Measurements from ENCODE around the gene MAGEA3. TPM values are rescaled to one million over a fixed set of nuclear protein-coding genes. Genes with fewer than 3 reads are reported as not detected.

The MAGEA3 gene
- total and polyA plus RNA-seq, 9 of the 15 experiments (the other 6 are each of a cell fraction or from before 2014, with no cell fraction given) = 8.1 to 197 (median 144) TPM

Other genes with a start within 250 kb of the MAGEA3 start
Only the 7 nearest of the 12 such genes appear.
- gene GABRQ, start 60.9 kb upstream of the MAGEA3 start, total RNA-seq (2014; rRNA removed) = 1.0 and 1.3 TPM in 2 replicates
- 1.4 and 2.1 TPM in 2 replicates for gene GABRQ, start 60.9 kb upstream of the MAGEA3 start, total RNA-seq (2014; rRNA removed; fragmentation: Illumina TruSeq; extraction: Trizol)
- gene GABRQ, start 60.9 kb upstream of the MAGEA3 start, total RNA-seq (2015; rRNA removed; fragmentation: Illumina TruSeq; extraction: Trizol) = 1.8 and 1.9 TPM in 2 replicates
- gene GABRQ, start 60.9 kb upstream of the MAGEA3 start, total RNA-seq (2021) = 1.8 and 2.3 TPM in 2 replicates
- 1.5 and 3.2 TPM in 2 replicates for gene GABRQ, start 60.9 kb upstream of the MAGEA3 start, polyA plus RNA-seq (2011; rRNA removed)
- gene GABRQ, start 60.9 kb upstream of the MAGEA3 start, polyA plus RNA-seq (2014; fragmentation: Illumina TruSeq; extraction: Trizol) = 1.9 and 2.4 TPM in 2 replicates
- under 1 TPM; 0.25 to 0.38 TPM for gene GABRQ, start 60.9 kb upstream of the MAGEA3 start, polyA plus RNA-seq (2014; fragmentation: Nextera tagmentation; extraction: Ambion mirVana)
- 1.4 and 1.8 TPM in 2 replicates for gene GABRQ, start 60.9 kb upstream of the MAGEA3 start, polyA plus RNA-seq (2014; rRNA removed)
- not detected in 2 replicates for gene CSAG2, start 10.5 kb downstream of the MAGEA3 start, total RNA-seq (2014; rRNA removed)
- not detected in 2 replicates for gene CSAG2, start 10.5 kb downstream of the MAGEA3 start, total RNA-seq (2014; rRNA removed; fragmentation: Illumina TruSeq; extraction: Trizol)
- gene CSAG2, start 10.5 kb downstream of the MAGEA3 start, total RNA-seq (2015; rRNA removed; fragmentation: Illumina TruSeq; extraction: Trizol) = 0.29 TPM in 1 of 2 replicates, not detected in the other
- gene CSAG2, start 10.5 kb downstream of the MAGEA3 start, total RNA-seq (2021) = not detected in 2 replicates
- gene CSAG2, start 10.5 kb downstream of the MAGEA3 start, polyA plus RNA-seq (2011; rRNA removed) = 0.25 and 0.88 TPM in 2 replicates
- gene CSAG2, start 10.5 kb downstream of the MAGEA3 start, polyA plus RNA-seq (2014; fragmentation: Illumina TruSeq; extraction: Trizol) = 0.18 TPM in 1 of 2 replicates, not detected in the other
- gene CSAG2, start 10.5 kb downstream of the MAGEA3 start, polyA plus RNA-seq (2014; fragmentation: Nextera tagmentation; extraction: Ambion mirVana) = under 1 TPM in 1 of 2 experiments, not detected in 1; 0.38 TPM
- 0.12 TPM in 1 of 2 replicates, not detected in the other for gene CSAG2, start 10.5 kb downstream of the MAGEA3 start, polyA plus RNA-seq (2014; rRNA removed)
- gene MAGEA2B, start 15.8 kb downstream of the MAGEA3 start, total RNA-seq (2014; rRNA removed) = 6.5 and 12.6 TPM in 2 replicates
- 3.9 and 6.9 TPM in 2 replicates for gene MAGEA2B, start 15.8 kb downstream of the MAGEA3 start, total RNA-seq (2014; rRNA removed; fragmentation: Illumina TruSeq; extraction: Trizol)
- gene MAGEA2B, start 15.8 kb downstream of the MAGEA3 start, total RNA-seq (2015; rRNA removed; fragmentation: Illumina TruSeq; extraction: Trizol) = 10.0 and 11.9 TPM in 2 replicates
- gene MAGEA2B, start 15.8 kb downstream of the MAGEA3 start, total RNA-seq (2021) = 40.7 and 53.3 TPM in 2 replicates
- 18.3 and 34.3 TPM in 2 replicates for gene MAGEA2B, start 15.8 kb downstream of the MAGEA3 start, polyA plus RNA-seq (2011; rRNA removed)
- 15.2 and 29.4 TPM in 2 replicates for gene MAGEA2B, start 15.8 kb downstream of the MAGEA3 start, polyA plus RNA-seq (2014; fragmentation: Illumina TruSeq; extraction: Trizol)
- gene MAGEA2B, start 15.8 kb downstream of the MAGEA3 start, polyA plus RNA-seq (2014; fragmentation: Nextera tagmentation; extraction: Ambion mirVana) = 1 to 10 TPM; 1.9 to 9.6 TPM
- 13.5 and 21.6 TPM in 2 replicates for gene MAGEA2B, start 15.8 kb downstream of the MAGEA3 start, polyA plus RNA-seq (2014; rRNA removed)
- 43.1 and 64.4 TPM in 2 replicates for gene CSAG1, start 34.9 kb downstream of the MAGEA3 start, total RNA-seq (2014; rRNA removed)
- gene CSAG1, start 34.9 kb downstream of the MAGEA3 start, total RNA-seq (2014; rRNA removed; fragmentation: Illumina TruSeq; extraction: Trizol) = 57.6 and 62.1 TPM in 2 replicates
- gene CSAG1, start 34.9 kb downstream of the MAGEA3 start, total RNA-seq (2015; rRNA removed; fragmentation: Illumina TruSeq; extraction: Trizol) = 79.3 and 85.1 TPM in 2 replicates
- 56.2 and 58.3 TPM in 2 replicates for gene CSAG1, start 34.9 kb downstream of the MAGEA3 start, total RNA-seq (2021)
- 57.9 and 59.2 TPM in 2 replicates for gene CSAG1, start 34.9 kb downstream of the MAGEA3 start, polyA plus RNA-seq (2011; rRNA removed)
- 89.8 and 117 TPM in 2 replicates for gene CSAG1, start 34.9 kb downstream of the MAGEA3 start, polyA plus RNA-seq (2014; fragmentation: Illumina TruSeq; extraction: Trizol)
- gene CSAG1, start 34.9 kb downstream of the MAGEA3 start, polyA plus RNA-seq (2014; fragmentation: Nextera tagmentation; extraction: Ambion mirVana) = 100 to 1,000 TPM; 158 to 170 TPM
- gene CSAG1, start 34.9 kb downstream of the MAGEA3 start, polyA plus RNA-seq (2014; rRNA removed) = 51.0 and 72.4 TPM in 2 replicates
- gene MAGEA12, start 35.0 kb downstream of the MAGEA3 start, total RNA-seq (2014; rRNA removed) = 93.3 and 103 TPM in 2 replicates
- 64.0 and 71.3 TPM in 2 replicates for gene MAGEA12, start 35.0 kb downstream of the MAGEA3 start, total RNA-seq (2014; rRNA removed; fragmentation: Illumina TruSeq; extraction: Trizol)
- 77.4 and 78.2 TPM in 2 replicates for gene MAGEA12, start 35.0 kb downstream of the MAGEA3 start, total RNA-seq (2015; rRNA removed; fragmentation: Illumina TruSeq; extraction: Trizol)
- gene MAGEA12, start 35.0 kb downstream of the MAGEA3 start, total RNA-seq (2021) = 76.2 and 80.4 TPM in 2 replicates
- 87.8 and 93.3 TPM in 2 replicates for gene MAGEA12, start 35.0 kb downstream of the MAGEA3 start, polyA plus RNA-seq (2011; rRNA removed)
- 91.2 and 91.4 TPM in 2 replicates for gene MAGEA12, start 35.0 kb downstream of the MAGEA3 start, polyA plus RNA-seq (2014; fragmentation: Illumina TruSeq; extraction: Trizol)
- gene MAGEA12, start 35.0 kb downstream of the MAGEA3 start, polyA plus RNA-seq (2014; fragmentation: Nextera tagmentation; extraction: Ambion mirVana) = 10 to 100 TPM; 53.4 to 74.0 TPM
- gene MAGEA12, start 35.0 kb downstream of the MAGEA3 start, polyA plus RNA-seq (2014; rRNA removed) = 95.5 and 101 TPM in 2 replicates
- gene MAGEA2, start 55.0 kb downstream of the MAGEA3 start, total RNA-seq (2014; rRNA removed) = 39.7 and 43.0 TPM in 2 replicates
- gene MAGEA2, start 55.0 kb downstream of the MAGEA3 start, total RNA-seq (2014; rRNA removed; fragmentation: Illumina TruSeq; extraction: Trizol) = 34.9 and 35.6 TPM in 2 replicates
- 33.0 and 37.1 TPM in 2 replicates for gene MAGEA2, start 55.0 kb downstream of the MAGEA3 start, total RNA-seq (2015; rRNA removed; fragmentation: Illumina TruSeq; extraction: Trizol)
- 23.5 and 27.5 TPM in 2 replicates for gene MAGEA2, start 55.0 kb downstream of the MAGEA3 start, total RNA-seq (2021)
- 48.5 and 80.3 TPM in 2 replicates for gene MAGEA2, start 55.0 kb downstream of the MAGEA3 start, polyA plus RNA-seq (2011; rRNA removed)
- 30.5 and 38.8 TPM in 2 replicates for gene MAGEA2, start 55.0 kb downstream of the MAGEA3 start, polyA plus RNA-seq (2014; fragmentation: Illumina TruSeq; extraction: Trizol)
- 10 to 100 TPM; 18.6 to 32.5 TPM for gene MAGEA2, start 55.0 kb downstream of the MAGEA3 start, polyA plus RNA-seq (2014; fragmentation: Nextera tagmentation; extraction: Ambion mirVana)
- 45.1 and 45.2 TPM in 2 replicates for gene MAGEA2, start 55.0 kb downstream of the MAGEA3 start, polyA plus RNA-seq (2014; rRNA removed)
- 3.9 and 4.2 TPM in 2 replicates for gene CSAG3, start 60.4 kb downstream of the MAGEA3 start, total RNA-seq (2014; rRNA removed)
- 11.7 and 11.9 TPM in 2 replicates for gene CSAG3, start 60.4 kb downstream of the MAGEA3 start, total RNA-seq (2014; rRNA removed; fragmentation: Illumina TruSeq; extraction: Trizol)
- 14.4 and 17.8 TPM in 2 replicates for gene CSAG3, start 60.4 kb downstream of the MAGEA3 start, total RNA-seq (2015; rRNA removed; fragmentation: Illumina TruSeq; extraction: Trizol)
- 12.3 and 12.7 TPM in 2 replicates for gene CSAG3, start 60.4 kb downstream of the MAGEA3 start, total RNA-seq (2021)
- 18.0 and 36.6 TPM in 2 replicates for gene CSAG3, start 60.4 kb downstream of the MAGEA3 start, polyA plus RNA-seq (2011; rRNA removed)
- 26.0 and 32.8 TPM in 2 replicates for gene CSAG3, start 60.4 kb downstream of the MAGEA3 start, polyA plus RNA-seq (2014; fragmentation: Illumina TruSeq; extraction: Trizol)
- 10 to 100 TPM; 17.6 to 23.1 TPM for gene CSAG3, start 60.4 kb downstream of the MAGEA3 start, polyA plus RNA-seq (2014; fragmentation: Nextera tagmentation; extraction: Ambion mirVana)
- gene CSAG3, start 60.4 kb downstream of the MAGEA3 start, polyA plus RNA-seq (2014; rRNA removed) = 18.3 and 21.1 TPM in 2 replicates

Data from K562 (cell line).